Esophagus squamous epithelium (tissue), 5 donors: ENCODE data around the gene DNAI2. TPM values are rescaled to one million over a fixed set of nuclear protein-coding genes. Genes with fewer than 3 reads are reported as not detected.
"Not testable (repeated sequence)": the region's sequence is repeated elsewhere in the genome, so short reads cannot be mapped to it uniquely, and the experiment has no call there.

ENCODE experiments used
- DNase-seq: peaks from one replicate; lab custom pipeline; 2025; lab: John Stamatoyannopoulos, UW
- H3K27ac ChIP-seq, 4 donors: fragments of 200-600 bp; sonication (generic); one replicate each; pipeline ENCODE4 v1.5.1; 2016 to 2019; ENCODE audit warnings: mild to moderate bottlenecking in 1 of 4
- H3K27me3 ChIP-seq, 4 donors: fragments of 200-600 bp; sonication (generic); 1 replicate in 3 of 4; 2 replicates in 1 of 4; pipeline versions ENCODE4 v1.5.1 to v1.6.0; 2017 to 2021; ENCODE audit warnings: antibody characterized with exemption in 1 of 4
- H3K36me3 ChIP-seq, 3 donors: fragments of 200-600 bp; sonication (generic); one replicate each; pipeline ENCODE4 v1.5.1; 2016 to 2019
- H3K4me1 ChIP-seq, 3 donors: fragments of 200-600 bp; sonication (generic); one replicate each; pipeline ENCODE4 v1.5.1; 2017 to 2019
- H3K4me3 ChIP-seq, 4 donors: fragments of 200-600 bp; sonication (generic); 1 replicate in 3 of 4; 2 replicates in 1 of 4; pipeline ENCODE4 v1.5.1; 2016 to 2019; ENCODE audit warnings: mild to moderate bottlenecking in 2 of 4, moderate library complexity in 1 of 4
- H3K9me3 ChIP-seq, 3 donors: fragments of 200-600 bp; sonication (generic); one replicate each; pipeline ENCODE4 v1.5.1; 2016 to 2019
- CTCF ChIP-seq, 6 experiments: fragments of 450-650 bp in 4 of 6; fragments of 200-600 bp in 2 of 6; sonication (generic) in 2 of 6; IDR thresholded peaks; one replicate each; pipeline ENCODE4 v1.5.1; 2016 to 2019; ENCODE audit warnings: antibody characterized with exemption in 6 of 6, mild to moderate bottlenecking in 4 of 6, moderate library complexity in 4 of 6
- POLR2A ChIP-seq, 4 donors: fragments of 450-650 bp; IDR thresholded peaks; one replicate each; pipeline ENCODE4 v1.6.1; 2017; ENCODE audit warnings: antibody characterized with exemption in 4 of 4, mild to moderate bottlenecking in 4 of 4, moderate library complexity in 3 of 4
- WGBS, 2 donors: methylation state at CpG; one replicate each; pipeline ENCODE4 v1.1.5; 2018; 5-methylcytosine and 5-hydroxymethylcytosine counted together
- intact Hi-C: fragments of 100-400 bp; cut with DNase I; formaldehyde crosslinking; loops from one replicate; pipeline ENCODE4 v1.15.0; 2022
- total RNA-seq, 4 donors: library from RNA; depleted of rRNA; stranded (reverse); fragments of >200 nt; gene quantifications; one replicate each; pipeline ENCODE4 v1.1.0, GENCODE V29; 2016
- donor health status: DM: yes; HTN: yes; CAD: no.

DNAI2 gene
- total RNA-seq, 4 donors from 2014 or later, result 0.19 TPM; not detected in 3

- intact Hi-C loops, result no loop called here
- Histone ChIP-seq H3K36me3 (no peaks in the 10 kb centered on the region), H3K4me3 (no peak overlapping the region), H3K27me3 (no peaks in the 10 kb centered on the region), H3K4me1 (no peaks in the 10 kb centered on the region), H3K9me3 (no peaks in the 10 kb centered on the region), H3K27ac (no peak overlapping the region)
- no peak for DNase-seq
- TF ChIP-seq CTCF (IDR thresholded peaks at IDR 0.05) (no peak), POLR2A (IDR thresholded peaks at IDR 0.05) (no peak)
- 65% methylated on average over 10 to 18 of the region's 21 CpGs for WGBS, 2 donors
These were observed 14.1 kb upstream of the DNAI2 start for GRCh38 chr17:74259667-74260524.

DNA sequence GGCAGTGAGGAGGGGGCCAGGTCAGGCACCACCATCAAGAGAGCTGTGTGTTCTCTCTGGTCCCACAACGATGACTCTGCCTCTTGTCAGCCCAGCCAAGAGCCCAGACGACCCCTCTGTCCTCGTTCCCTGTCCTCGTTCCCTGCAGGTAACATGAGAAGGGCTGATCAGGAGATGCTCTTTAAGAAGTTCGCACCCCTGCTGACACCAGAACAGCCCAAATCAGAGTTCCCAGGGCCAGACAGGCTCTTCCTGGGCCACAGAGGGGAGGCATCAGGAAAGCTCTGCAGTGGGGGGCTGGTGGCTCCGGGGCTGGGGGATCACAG, 13.5 kb upstream of the DNAI2 start:
- Histone ChIP-seq H3K4me3 (no peak overlapping the region), H3K27me3 (no peaks in the 10 kb centered on the region), H3K4me1 (no peaks in the 10 kb centered on the region), H3K36me3 (no peaks in the 10 kb centered on the region), H3K27ac (no peak overlapping the region), H3K9me3 (no peaks in the 10 kb centered on the region)
- DNase-seq, result no peak
- intact Hi-C loops, result no loop called here
- WGBS, 2 donors, result 50 to 82% methylated on average over 2 to 5 of the region's 6 CpGs
- TF ChIP-seq CTCF (IDR thresholded peaks at IDR 0.05), result no peak
- TF ChIP-seq POLR2A (IDR thresholded peaks at IDR 0.05), result no peak

GRCh38 chr17:74262601-74263000, 11.4 kb upstream of the DNAI2 start:
- 75 to 85% methylated on average over 2 to 7 of the region's 7 CpGs for WGBS, 2 donors
- no peak overlapping the region for H3K4me3 ChIP-seq
- no peak overlapping the region for H3K27ac ChIP-seq
- peaks cover 0 to under 1% (median 0%) of the 10 kb centered on the region in 4 donors for H3K27me3 ChIP-seq
- H3K4me1 ChIP-seq, result no peaks in the 10 kb centered on the region
- H3K36me3 ChIP-seq, result no peaks in the 10 kb centered on the region
- intact Hi-C loops, result no loop called here
- H3K9me3 ChIP-seq, result no peaks in the 10 kb centered on the region
- no peak for DNase-seq
- no peak for TF ChIP-seq CTCF (IDR thresholded peaks at IDR 0.05)
- no peak for TF ChIP-seq POLR2A (IDR thresholded peaks at IDR 0.05)

GRCh38 chr17:74267054-74267453, 7.0 kb upstream of the DNAI2 start:
- H3K4me1 ChIP-seq, H3K36me3 ChIP-seq, intact Hi-C loops, H3K9me3 ChIP-seq, DNase-seq, H3K27ac ChIP-seq, H3K4me3 ChIP-seq: not testable (repeated sequence)
- WGBS, 2 donors, result 86 to 88% methylated on average over 4 of the region's 4 CpGs
- peaks cover 0 to 38% (median 0%) of the 10 kb centered on the region in 4 donors for H3K27me3 ChIP-seq

- TF ChIP-seq CTCF (IDR thresholded peaks at IDR 0.05), result no peak
- TF ChIP-seq POLR2A (IDR thresholded peaks at IDR 0.05), result no peak
- Histone ChIP-seq H3K9me3 (no peaks in the 10 kb centered on the region), H3K4me1 (peaks cover 0 to 4% (median 0%) of the 10 kb centered on the region in 3 donors), H3K4me3 (no peak overlapping the region), H3K27ac (no peak overlapping the region), H3K36me3 (no peaks in the 10 kb centered on the region), H3K27me3 (peaks cover 0 to 41% (median 0%) of the 10 kb centered on the region in 4 donors)
- WGBS, 2 donors, result 78 to 87% methylated on average over 7 of the region's 7 CpGs
- DNase-seq, result no peak
- intact Hi-C loops, result no loop called here
These were observed 6.5 kb upstream of the DNAI2 start for GRCh38 chr17:74267579-74267978.
